Nephron progenitor cell (in vitro differentiated cells): ENCODE measurements around the gene CITED4.

Experiments
- DNase-seq: peaks from one replicate; pipeline ENCODE4 v3.0.0; 2021
- H3K27ac Mint-ChIP-seq: 2 replicates; pipeline ENCODE4 v1.8.0; 2021; ENCODE audit warnings: mild to moderate bottlenecking, moderate library complexity, mixed read lengths
- H3K27me3 Mint-ChIP-seq: 2 replicates; pipeline ENCODE4 v1.8.0; 2021; ENCODE audit warnings: mild to moderate bottlenecking, low read depth, mixed read lengths; ENCODE audit not compliant: poor library complexity
- H3K36me3 Mint-ChIP-seq: 2 replicates; pipeline ENCODE4 v1.8.0; 2021; ENCODE audit warnings: low read depth, mixed read lengths
- H3K4me1 Mint-ChIP-seq: 2 replicates; pipeline ENCODE4 v1.8.0; 2021; ENCODE audit warnings: mixed read lengths
- H3K4me3 Mint-ChIP-seq: 2 replicates; pipeline ENCODE4 v1.8.0; 2021; ENCODE audit warnings: mild to moderate bottlenecking, moderate library complexity, mixed read lengths
- H3K9me3 Mint-ChIP-seq: 2 replicates; pipeline ENCODE4 v1.8.0; 2021; ENCODE audit warnings: mild to moderate bottlenecking, moderate library complexity, mixed read lengths
- CTCF ChIP-seq: fragments of 200-600 bp; sonication (generic); IDR thresholded peaks from 2 replicates; pipeline ENCODE4 v1.5.0; 2021; ENCODE audit warnings: antibody characterized with exemption

CITED4 gene

GRCh38 chr1:40884055-40884795 lies 22.1 kb upstream of the CITED4 start:
- Mint-ChIP-seq H3K36me3 (no peaks in the 10 kb centered on the region), H3K9me3 (no peaks in the 10 kb centered on the region), H3K4me3 (peak overlapping the region; percentile 68), H3K27me3 (peaks cover 62% of the 10 kb centered on the region), H3K4me1 (peaks cover 5% of the 10 kb centered on the region), H3K27ac (no peak overlapping the region)
- DNase-seq = peak; percentile 36
- no peak for TF ChIP-seq CTCF

- Mint-ChIP-seq H3K27me3 (peaks cover 45% of the 10 kb centered on the region), H3K4me1 (peaks cover 17% of the 10 kb centered on the region), H3K27ac (no peak overlapping the region), H3K36me3 (no peaks in the 10 kb centered on the region), H3K4me3 (no peak overlapping the region), H3K9me3 (peaks cover 9% of the 10 kb centered on the region)
- no peak for DNase-seq
- TF ChIP-seq CTCF = no peak
Measured at GRCh38 chr1:40880813-40881549, 18.8 kb upstream of the CITED4 start.

GRCh38 chr1:40879482-40880175 lies 17.5 kb upstream of the CITED4 start:
- H3K4me3 Mint-ChIP-seq = no peak overlapping the region
- H3K9me3 Mint-ChIP-seq = peaks cover 13% of the 10 kb centered on the region
- no peaks in the 10 kb centered on the region for H3K36me3 Mint-ChIP-seq
- H3K27me3 Mint-ChIP-seq = peaks cover 31% of the 10 kb centered on the region
- no peak for DNase-seq
- TF ChIP-seq CTCF = no peak
- peaks cover 17% of the 10 kb centered on the region for H3K4me1 Mint-ChIP-seq
- no peak overlapping the region for H3K27ac Mint-ChIP-seq

- H3K9me3 Mint-ChIP-seq = peaks cover 13% of the 10 kb centered on the region
- peaks cover 17% of the 10 kb centered on the region for H3K4me1 Mint-ChIP-seq
- H3K27ac Mint-ChIP-seq = peak overlapping the region; percentile 64
- no peak for DNase-seq
- no peaks in the 10 kb centered on the region for H3K36me3 Mint-ChIP-seq
- TF ChIP-seq CTCF = no peak
- H3K27me3 Mint-ChIP-seq = peaks cover 32% of the 10 kb centered on the region
- H3K4me3 Mint-ChIP-seq = no peak overlapping the region
Measured at GRCh38 chr1:40878906-40879305, 16.7 kb upstream of the CITED4 start.

- H3K27me3 Mint-ChIP-seq = peaks cover 21% of the 10 kb centered on the region
- peaks cover 17% of the 10 kb centered on the region for H3K4me1 Mint-ChIP-seq
- peak; percentile 35 for DNase-seq
- H3K27ac Mint-ChIP-seq = no peak overlapping the region
- no peak overlapping the region for H3K4me3 Mint-ChIP-seq
- TF ChIP-seq CTCF = no peak
- peaks cover 13% of the 10 kb centered on the region for H3K9me3 Mint-ChIP-seq
- no peaks in the 10 kb centered on the region for H3K36me3 Mint-ChIP-seq
Measured at GRCh38 chr1:40877698-40878097, 15.5 kb upstream of the CITED4 start.
